Sigmoid colon (tissue), 7 donors: ENCODE data around the gene CD300LD. TPM values are rescaled to one million over a fixed set of nuclear protein-coding genes. Genes with fewer than 3 reads are reported as not detected.

Experiments
- DNase-seq: peaks from one replicate; pipeline ENCODE4 v3.0.0-alpha.2; 2019
- H3K27ac ChIP-seq, 4 donors: fragments of 200-600 bp; sonication (generic); one replicate each; pipeline ENCODE4 v1.5.1; 2016 to 2019; ENCODE audit warnings: mild to moderate bottlenecking in 1 of 4
- H3K27me3 ChIP-seq, 3 donors: fragments of 200-600 bp; sonication (generic); one replicate each; pipeline ENCODE4 v1.5.1; 2019; ENCODE audit warnings: mild to moderate bottlenecking in 1 of 3
- H3K36me3 ChIP-seq, 4 donors: fragments of 200-600 bp; sonication (generic); one replicate each; pipeline ENCODE4 v1.5.1; 2016 to 2019
- H3K4me1 ChIP-seq, 4 donors: fragments of 200-600 bp; sonication (generic); one replicate each; pipeline ENCODE4 v1.5.1; 2017 to 2019
- H3K4me3 ChIP-seq, 4 donors: fragments of 200-600 bp; sonication (generic); one replicate each; pipeline ENCODE4 v1.5.1; 2017 to 2019; ENCODE audit warnings: mild to moderate bottlenecking in 2 of 4, moderate library complexity in 1 of 4
- H3K9me3 ChIP-seq, 4 donors: fragments of 200-600 bp in 3 of 4; sonication (generic) in 3 of 4; one replicate each; pipeline versions ENCODE4 v1.5.1 to v1.6.1; 2013 to 2019
- EP300 ChIP-seq, 4 donors: sonication (generic); formaldehyde crosslinking; IDR thresholded peaks; one replicate each; pipeline ENCODE4 v1.6.1; 2017; ENCODE audit warnings: antibody characterized with exemption in 4 of 4
- POLR2A ChIP-seq, 2 donors: fragments of 450-650 bp; IDR thresholded peaks; one replicate each; pipeline ENCODE4 v1.6.1; 2016; ENCODE audit warnings: antibody characterized with exemption in 2 of 2, mild to moderate bottlenecking in 2 of 2, moderate library complexity in 2 of 2
- POLR2AphosphoS5 ChIP-seq, 4 donors: sonication (generic); formaldehyde crosslinking; IDR thresholded peaks; one replicate each; pipeline ENCODE4 v1.6.1; 2017; ENCODE audit warnings: antibody characterized with exemption in 4 of 4
- WGBS, 2 donors: extraction: QIAGEN DNeasy Blood & Tissue Kit; methylation state at CpG; one replicate each; pipeline ENCODE4 v1.1.7; 2013; 5-methylcytosine and 5-hydroxymethylcytosine counted together
- intact Hi-C: fragments of 100-400 bp; cut with DNase I; formaldehyde crosslinking; loops from one replicate; pipeline ENCODE4 v1.15.1; 2023
- polyA plus RNA-seq, 3 donors: library from polyadenylated mRNA; stranded (reverse); fragments of 200-250 nt; gene quantifications; one replicate each; pipeline ENCODE4 v1.2.3, GENCODE V29; 2013
- total RNA-seq, 4 donors: library from RNA; depleted of rRNA; stranded (reverse); fragments of >200 nt; gene quantifications; one replicate each; pipeline ENCODE4 v1.1.0, GENCODE V29; 2016
- TF ChIP-seq, protein P1 (sequence below), 4 experiments: fragments of 450-650 bp in 3 of 4; fragments of 200-600 bp in 1 of 4; IDR thresholded peaks; one replicate each; pipeline ENCODE4 v1.5.1; 2016 to 2019; ENCODE audit warnings: antibody characterized with exemption in 4 of 4, mild to moderate bottlenecking in 3 of 4, moderate library complexity in 2 of 4
- donor health status: healthy with polysubstance abuse.
- donor health status: Bipolar disorder and iron deficiency.
- donor health status: healthy.

Gene CD300LD
- total and polyA plus RNA-seq, 7 donors = not detected

DNA sequence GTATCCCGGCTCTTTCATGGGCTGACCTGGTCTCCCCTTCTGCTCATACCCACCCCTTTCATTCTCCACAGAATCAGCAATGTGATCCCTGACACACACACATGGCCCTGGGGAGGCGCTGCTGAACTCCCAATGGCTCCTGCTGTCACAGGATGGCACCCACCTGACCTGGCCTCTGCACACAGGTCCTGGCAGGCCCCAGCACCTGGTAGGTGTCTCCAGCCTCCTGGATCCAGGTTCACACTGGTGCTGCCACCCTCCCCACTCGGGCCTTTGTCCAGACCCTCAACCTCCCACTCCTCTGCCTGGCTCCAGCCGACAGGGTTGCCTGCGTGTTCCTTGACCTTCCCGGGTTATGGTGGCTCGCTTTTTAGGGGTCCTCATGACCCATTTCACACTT lies 44.8 kb downstream of the CD300LD start:
- Histone ChIP-seq H3K4me1 (no peaks in the 10 kb centered on the region), H3K36me3 (no peaks in the 10 kb centered on the region), H3K4me3 (no peak overlapping the region), H3K27ac (no peak overlapping the region), H3K27me3 (no peaks in the 10 kb centered on the region), H3K9me3 (no peaks in the 10 kb centered on the region)
- no peak for DNase-seq
- TF ChIP-seq POLR2A (IDR thresholded peaks at IDR 0.05) = no peak
- TF ChIP-seq, protein P1, sequence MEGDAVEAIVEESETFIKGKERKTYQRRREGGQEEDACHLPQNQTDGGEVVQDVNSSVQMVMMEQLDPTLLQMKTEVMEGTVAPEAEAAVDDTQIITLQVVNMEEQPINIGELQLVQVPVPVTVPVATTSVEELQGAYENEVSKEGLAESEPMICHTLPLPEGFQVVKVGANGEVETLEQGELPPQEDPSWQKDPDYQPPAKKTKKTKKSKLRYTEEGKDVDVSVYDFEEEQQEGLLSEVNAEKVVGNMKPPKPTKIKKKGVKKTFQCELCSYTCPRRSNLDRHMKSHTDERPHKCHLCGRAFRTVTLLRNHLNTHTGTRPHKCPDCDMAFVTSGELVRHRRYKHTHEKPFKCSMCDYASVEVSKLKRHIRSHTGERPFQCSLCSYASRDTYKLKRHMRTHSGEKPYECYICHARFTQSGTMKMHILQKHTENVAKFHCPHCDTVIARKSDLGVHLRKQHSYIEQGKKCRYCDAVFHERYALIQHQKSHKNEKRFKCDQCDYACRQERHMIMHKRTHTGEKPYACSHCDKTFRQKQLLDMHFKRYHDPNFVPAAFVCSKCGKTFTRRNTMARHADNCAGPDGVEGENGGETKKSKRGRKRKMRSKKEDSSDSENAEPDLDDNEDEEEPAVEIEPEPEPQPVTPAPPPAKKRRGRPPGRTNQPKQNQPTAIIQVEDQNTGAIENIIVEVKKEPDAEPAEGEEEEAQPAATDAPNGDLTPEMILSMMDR (IDR thresholded peaks at IDR 0.05) = no peak
- no peak for TF ChIP-seq EP300 (IDR thresholded peaks at IDR 0.05)
- no peak for TF ChIP-seq POLR2AphosphoS5 (IDR thresholded peaks at IDR 0.05)
- intact Hi-C loops = no loop called here
- WGBS, 2 donors = 89% methylated on average over 7 of the region's 7 CpGs

DNA sequence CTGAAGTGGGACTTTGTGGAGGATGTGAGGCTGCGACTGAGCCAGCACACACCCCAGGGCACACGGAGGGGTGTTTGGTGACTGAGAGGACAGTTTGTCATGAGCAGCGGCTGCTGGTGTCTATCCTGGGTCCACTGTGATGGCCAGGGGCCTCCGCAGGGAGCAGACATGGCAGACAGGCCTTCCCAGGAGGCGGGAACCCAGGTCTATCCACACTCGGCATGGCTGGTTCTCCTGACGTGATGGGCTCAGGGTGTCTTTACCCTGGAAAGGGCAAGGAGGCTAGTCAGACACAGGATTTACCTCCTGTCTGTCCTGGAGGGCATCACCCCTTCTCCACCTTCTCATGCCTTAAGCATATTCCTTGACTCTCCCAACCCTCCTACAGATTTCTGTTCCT lies 45.5 kb downstream of the CD300LD start:
- 89% methylated on average over 7 of the region's 7 CpGs for WGBS, 2 donors
- intact Hi-C loops = no loop called here
- no peak overlapping the region for H3K4me3 ChIP-seq
- H3K27ac ChIP-seq = no peak overlapping the region
- H3K36me3 ChIP-seq = no peaks in the 10 kb centered on the region
- TF ChIP-seq POLR2A (IDR thresholded peaks at IDR 0.05) = no peak
- TF ChIP-seq EP300 (IDR thresholded peaks at IDR 0.05) = no peak
- TF ChIP-seq POLR2AphosphoS5 (IDR thresholded peaks at IDR 0.05) = no peak
- TF ChIP-seq, protein P1 (IDR thresholded peaks at IDR 0.05) = no peak
- no peaks in the 10 kb centered on the region for H3K27me3 ChIP-seq
- no peaks in the 10 kb centered on the region for H3K9me3 ChIP-seq
- no peaks in the 10 kb centered on the region for H3K4me1 ChIP-seq
- no peak for DNase-seq

DNA sequence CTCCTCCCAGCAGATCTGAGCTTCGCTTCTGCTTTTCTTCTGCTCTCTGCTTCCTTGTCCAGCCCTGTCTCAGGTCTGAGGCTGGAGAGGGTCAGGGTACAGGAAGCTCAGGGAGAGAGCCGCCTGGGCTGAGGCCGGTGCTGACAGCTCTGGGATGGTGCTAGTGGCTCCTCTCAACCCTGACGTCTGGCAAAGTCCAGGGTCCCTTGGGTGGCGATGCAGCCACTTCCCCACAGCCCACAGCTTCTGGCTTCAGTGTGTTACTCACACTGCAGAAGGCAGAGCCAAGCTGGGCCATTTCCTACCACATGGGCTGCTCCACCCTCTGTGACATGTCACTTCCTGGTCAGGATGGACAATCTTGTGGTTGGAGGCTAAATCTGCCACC lies 46.2 kb downstream of the CD300LD start, which contains the start of gene CD300C:
Gene CD300C, minus strand, starts transcription at position 273 of the 388 bp plus-strand sequence. CDS start 333 bp downstream, outside the sequence.
- H3K27ac ChIP-seq = peak within 1 kb of the TSS in 1 of 4 donors; percentile 25

DNA sequence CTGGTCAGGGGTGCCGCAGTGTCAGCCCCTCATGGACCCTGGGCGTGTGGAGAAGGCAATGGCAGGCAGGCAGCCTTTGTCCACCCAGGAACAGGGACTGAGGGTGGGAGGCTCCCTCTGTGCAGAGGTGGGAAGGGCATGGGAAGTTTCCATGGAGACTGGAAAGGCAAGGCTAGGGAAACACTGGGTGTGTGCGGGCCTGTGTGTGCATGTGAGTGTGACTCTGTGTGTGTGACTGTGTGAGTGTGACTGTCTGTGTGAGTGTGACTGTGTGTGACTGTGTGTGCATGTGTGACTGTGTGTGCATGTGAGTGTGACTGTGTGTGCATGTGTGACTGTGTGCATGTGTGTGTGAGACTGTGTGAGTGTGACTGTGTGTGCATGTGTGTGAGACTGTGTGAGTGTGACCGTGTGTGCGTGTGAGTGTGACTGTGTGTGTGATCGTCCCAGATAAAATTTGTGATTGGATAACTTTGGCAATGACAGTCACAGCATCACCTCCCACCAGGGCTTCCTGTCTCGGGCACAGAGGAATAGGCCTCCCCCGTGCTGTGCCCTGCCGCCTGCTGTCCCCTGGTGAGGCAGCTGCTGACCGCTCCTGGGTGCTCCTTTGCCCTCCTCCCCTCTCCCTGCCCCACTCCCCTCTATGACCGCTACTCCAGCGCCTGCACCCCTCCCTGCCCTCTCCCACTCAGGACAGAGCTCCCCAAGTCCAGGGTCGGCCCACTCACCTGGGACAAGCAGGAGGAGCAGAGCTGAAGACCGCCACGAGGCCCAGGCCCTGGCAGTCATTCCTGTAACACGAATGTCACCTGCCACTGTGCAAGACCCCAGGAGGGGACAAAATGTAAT lies 46.9 kb downstream of the CD300LD start:
- no peak for DNase-seq
- H3K27ac ChIP-seq = peak overlapping the region in 1 of 4 donors; percentile 25
- TF ChIP-seq, protein P1 (IDR thresholded peaks at IDR 0.05) = no peak
- TF ChIP-seq POLR2A (IDR thresholded peaks at IDR 0.05) (no peak), EP300 (IDR thresholded peaks at IDR 0.05) (no peak), POLR2AphosphoS5 (IDR thresholded peaks at IDR 0.05) (no peak)
- no peaks in the 10 kb centered on the region for H3K27me3 ChIP-seq
- intact Hi-C loops = no loop called here
- no peaks in the 10 kb centered on the region for H3K36me3 ChIP-seq
- no peaks in the 10 kb centered on the region for H3K4me1 ChIP-seq
- peak overlapping the region in 1 of 4 donors; percentile 20 for H3K4me3 ChIP-seq
- no peaks in the 10 kb centered on the region for H3K9me3 ChIP-seq
- 77 to 87% methylated on average over 16 of the region's 16 CpGs for WGBS, 2 donors

More for the DNA sequence above, 46.2 kb downstream of the CD300LD start, which contains the start of gene CD300C:
- DNase-seq = no peak
- peak in 1 of 4 donors; percentile 27 for TF ChIP-seq POLR2AphosphoS5 (IDR thresholded peaks at IDR 0.05)
- TF ChIP-seq, protein P1 (IDR thresholded peaks at IDR 0.05) = no peak
- 62 to 78% methylated on average over 5 of the region's 5 CpGs for WGBS, 2 donors
- peak within 1 kb of the TSS in 1 of 4 donors; percentile 20 for H3K4me3 ChIP-seq
- no peaks in the 10 kb centered on the region for H3K36me3 ChIP-seq
- H3K4me1 ChIP-seq = no peaks in the 10 kb centered on the region
- intact Hi-C loops = no loop called here
- H3K27me3 ChIP-seq = no peaks in the 10 kb centered on the region
- no peaks in the 10 kb centered on the region for H3K9me3 ChIP-seq
